Measurements from ENCODE around the gene CDCA8. TPM values are rescaled to one million over a fixed set of nuclear protein-coding genes. Genes with fewer than 3 reads are reported as not detected.

Gene CDCA8
- total and polyA plus RNA-seq, 9 of the 15 experiments (the other 6 are each of a cell fraction or from before 2014, with no cell fraction given), result 26.4 to 148 (median 81.8) TPM

GRCh38 chr1:37723390-37724078 is 31.2 kb downstream of the CDCA8 start (continued):
- TF ChIP-seq CEBPB (tag; IDR thresholded peaks at IDR 0.05) (no peak), TCF3 (CRISPR knock-in tag; IDR thresholded peaks at IDR 0.05) (peak; percentile 26; the same call in 1 of the 2 replicates)

- H3K36me3 ChIP-seq (ENCODE audit: control insufficient read depth, insufficient read depth, low read length), result no peaks in the 10 kb centered on the region
- TF ChIP-seq ZNF274 (IDR thresholded peaks at IDR 0.05; ENCODE audit: borderline replicate concordance, low read depth, low read length), result no peak
- TF ChIP-seq, protein P1, sequence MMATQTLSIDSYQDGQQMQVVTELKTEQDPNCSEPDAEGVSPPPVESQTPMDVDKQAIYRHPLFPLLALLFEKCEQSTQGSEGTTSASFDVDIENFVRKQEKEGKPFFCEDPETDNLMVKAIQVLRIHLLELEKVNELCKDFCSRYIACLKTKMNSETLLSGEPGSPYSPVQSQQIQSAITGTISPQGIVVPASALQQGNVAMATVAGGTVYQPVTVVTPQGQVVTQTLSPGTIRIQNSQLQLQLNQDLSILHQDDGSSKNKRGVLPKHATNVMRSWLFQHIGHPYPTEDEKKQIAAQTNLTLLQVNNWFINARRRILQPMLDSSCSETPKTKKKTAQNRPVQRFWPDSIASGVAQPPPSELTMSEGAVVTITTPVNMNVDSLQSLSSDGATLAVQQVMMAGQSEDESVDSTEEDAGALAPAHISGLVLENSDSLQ (IDR thresholded peaks at IDR 0.05), result 0 out of 2 replicates have a peak, but pooled peaks have one; percentile 2
- in situ Hi-C loops (cut with MboI), result no loop called here
- intact Hi-C loops (cut with micrococcal nuclease), result no loop called here
- H3K79me2 ChIP-seq (ENCODE audit: control insufficient read depth, insufficient read depth, low read length), result no peaks in the 10 kb centered on the region
- peaks cover 6 to 30% of the 10 kb centered on the region in 2 experiments for H3K4me1 ChIP-seq (replicated peaks in 1 of 2; ENCODE audit: control insufficient read depth in 2 of 2, insufficient read depth in 2 of 2, low read length in 2 of 2)
- H3K9me3 ChIP-seq (replicated peaks; ENCODE audit: control insufficient read depth, insufficient read depth, low read depth, low read length), result no peaks in the 10 kb centered on the region
- DNase-seq (ENCODE audit: extremely low read depth in 1 of 4, low spot score in 3 of 4) (no peak), ATAC-seq (no peak), FAIRE-seq (no peak)
- peaks cover 3% of the 10 kb centered on the region; the same call in 1 of the 2 replicates for H4K20me1 ChIP-seq (replicated peaks; ENCODE audit: control insufficient read depth, insufficient read depth, low read length)
- H3K9me1 ChIP-seq (ENCODE audit: control insufficient read depth, insufficient read depth, low read length), result no peaks in the 10 kb centered on the region
- H3K4me2 ChIP-seq (ENCODE audit: insufficient read depth, low read length), result no peak overlapping the region
- H3K9ac ChIP-seq (ENCODE audit: insufficient read depth in 1 of 2, low read depth in 2 of 2, low read length in 2 of 2), result no peak overlapping the region
- ChIA-PET POLR2A (interaction anchor here (0.6 to 1.6 kb wide), 4 partner anchors 15 to 454 kb away, joined by 3 to 5 read pairs (median 4); no protein-coding TSS in a partner anchor), CTCF (ENCODE audit: low intra/inter-chr PET ratio) (no interaction called here)
- H3K4me3 ChIP-seq, result no peak overlapping the region
- WGBS (ENCODE audit: insufficient coverage, low coverage, missing lambda C conversion rate), result 1% methylated on average over 6 of the region's 6 CpGs
- no peak overlapping the region for H2AFZ ChIP-seq (ENCODE audit: low read depth, low read length)
- no TSS peak for BruUV-seq (replicated peaks)
- peaks cover 19 to 58% of the 10 kb centered on the region in 2 experiments; a peak in 4 of 5 replicates for H3K27me3 ChIP-seq (ENCODE audit: control insufficient read depth in 2 of 2, insufficient read depth in 2 of 2, low read length in 2 of 2)
- no peak overlapping the region for H3K27ac ChIP-seq (ENCODE audit: extremely low read depth, low read depth, low read length)
These were observed 32.3 kb downstream of the CDCA8 start for GRCh38 chr1:37724575-37724974.

Data from K562 (cell line).